Spleen (tissue), 7 donors: ENCODE measurements around the gene ANKS1B.

ENCODE experiments used
- POLR2A ChIP-seq, 3 donors: fragments of 450-650 bp; IDR thresholded peaks; one replicate each; pipeline ENCODE4 v1.5.1; 2017; ENCODE audit warnings: antibody characterized with exemption in 3 of 3, mild to moderate bottlenecking in 1 of 3
- TF ChIP-seq, protein P1 (sequence below), 11 experiments: fragments of 200-600 bp in 7 of 11; fragments of 450-650 bp in 4 of 11; sonication (generic) in 4 of 11; IDR thresholded peaks in 8 of 11; conservative IDR thresholded peaks in 3 of 11; 1 replicate in 7 of 11; 2 replicates in 4 of 11; pipeline versions ENCODE4 v1.4.0 to v1.8.0; 2016 to 2021; ENCODE audit warnings: antibody characterized with exemption in 11 of 11, inconsistent platforms in 4 of 11, mild to moderate bottlenecking in 1 of 11
- donor health status: DM: no; HTN: no; CAD: no; lungs with moderate emphysema.
- donor health status: DM: no; HTN: no; CAD: no.
- donor health status: DM: no; HTN: no; CAD: no.

DNA sequence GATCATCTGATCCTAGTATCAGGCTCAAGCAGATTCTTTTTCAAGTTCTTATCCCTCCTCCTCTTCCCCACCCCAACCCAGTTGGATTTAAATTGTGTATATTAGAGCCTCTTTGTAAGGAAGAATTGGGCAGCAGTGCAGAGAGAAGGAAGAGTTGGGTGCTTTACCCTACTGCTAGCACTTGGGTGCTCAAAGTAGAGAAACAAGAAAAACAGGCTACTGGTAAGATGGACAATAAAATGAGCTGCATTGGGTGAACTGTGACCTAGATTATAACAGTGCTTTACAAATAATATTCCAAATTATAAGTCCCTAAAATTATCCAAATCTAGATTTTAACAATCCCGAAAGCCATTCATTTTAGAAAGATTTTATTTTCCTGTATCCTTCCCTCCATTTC, 700.6 kb downstream of the ANKS1B start:
- no peak for TF ChIP-seq POLR2A (IDR thresholded peaks at IDR 0.05)
- TF ChIP-seq, protein P1, sequence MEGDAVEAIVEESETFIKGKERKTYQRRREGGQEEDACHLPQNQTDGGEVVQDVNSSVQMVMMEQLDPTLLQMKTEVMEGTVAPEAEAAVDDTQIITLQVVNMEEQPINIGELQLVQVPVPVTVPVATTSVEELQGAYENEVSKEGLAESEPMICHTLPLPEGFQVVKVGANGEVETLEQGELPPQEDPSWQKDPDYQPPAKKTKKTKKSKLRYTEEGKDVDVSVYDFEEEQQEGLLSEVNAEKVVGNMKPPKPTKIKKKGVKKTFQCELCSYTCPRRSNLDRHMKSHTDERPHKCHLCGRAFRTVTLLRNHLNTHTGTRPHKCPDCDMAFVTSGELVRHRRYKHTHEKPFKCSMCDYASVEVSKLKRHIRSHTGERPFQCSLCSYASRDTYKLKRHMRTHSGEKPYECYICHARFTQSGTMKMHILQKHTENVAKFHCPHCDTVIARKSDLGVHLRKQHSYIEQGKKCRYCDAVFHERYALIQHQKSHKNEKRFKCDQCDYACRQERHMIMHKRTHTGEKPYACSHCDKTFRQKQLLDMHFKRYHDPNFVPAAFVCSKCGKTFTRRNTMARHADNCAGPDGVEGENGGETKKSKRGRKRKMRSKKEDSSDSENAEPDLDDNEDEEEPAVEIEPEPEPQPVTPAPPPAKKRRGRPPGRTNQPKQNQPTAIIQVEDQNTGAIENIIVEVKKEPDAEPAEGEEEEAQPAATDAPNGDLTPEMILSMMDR (IDR thresholded peaks at IDR 0.05 in 8 of 11, conservative IDR thresholded peaks at IDR 0.05 in 3 of 11), result no peak
